Fibroblast of skin of back (primary cell): ENCODE results near the gene JPH3.

Source experiments
- DNase-seq: peaks from one replicate; pipeline ENCODE4 v3.0.0-alpha.2; 2013

The JPH3 gene

DNA sequence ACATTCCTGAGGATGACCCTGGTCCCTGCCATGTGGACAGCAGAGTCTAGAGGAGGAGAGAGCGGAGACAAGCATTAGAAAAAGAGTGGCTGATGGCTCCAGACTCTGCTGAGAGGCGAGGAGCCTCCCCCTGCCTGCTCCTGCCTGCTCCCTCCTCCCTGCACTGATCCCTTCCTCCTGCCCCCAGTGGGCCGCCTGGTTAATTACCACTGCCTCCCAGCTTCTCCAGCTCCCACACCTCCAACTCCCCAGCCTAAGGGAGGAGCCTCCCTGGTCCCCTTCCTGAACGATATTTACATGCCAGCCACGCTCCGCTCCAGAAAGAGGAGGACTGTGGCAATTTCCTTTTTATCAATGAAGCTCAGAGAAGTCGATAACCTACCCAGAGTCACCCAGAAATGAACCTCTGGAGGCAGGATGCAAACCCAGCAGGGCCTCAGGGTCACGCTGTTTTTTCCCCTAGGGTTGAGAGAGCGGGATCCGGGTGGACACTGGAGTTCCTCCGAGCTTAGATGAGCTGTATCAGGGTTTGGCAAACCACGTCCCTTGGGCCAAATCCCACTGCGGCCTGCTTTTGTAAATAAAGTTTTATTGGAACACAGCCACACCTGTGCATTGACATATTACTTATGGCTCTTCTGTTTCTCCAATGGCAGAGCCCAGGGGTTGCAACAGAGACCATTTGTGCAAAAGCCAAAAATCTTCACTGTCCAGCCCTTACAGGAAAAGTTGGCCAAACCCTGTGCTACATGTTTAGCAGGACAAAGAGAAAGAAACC is 27.1 kb upstream of the JPH3 start:
- no peak for DNase-seq

DNA sequence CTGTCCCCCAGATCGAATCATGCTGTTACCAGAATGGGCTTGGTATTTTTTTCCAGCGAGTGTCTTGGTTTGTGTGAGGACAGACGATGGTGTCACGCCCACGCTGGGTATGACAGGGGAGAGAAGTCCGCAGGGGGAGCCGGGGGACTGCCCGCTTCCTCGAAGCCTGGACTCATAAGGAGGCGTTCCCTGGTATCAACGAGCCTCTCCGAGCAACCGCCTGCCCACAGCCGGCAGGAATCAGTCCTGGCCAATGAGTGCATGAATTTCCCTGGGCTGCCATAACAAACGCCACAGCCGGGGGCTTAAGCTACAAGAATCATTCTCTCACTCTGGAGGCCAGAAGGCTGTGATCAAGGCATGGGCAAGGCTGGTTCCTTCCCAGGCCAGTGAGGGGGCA is 26.1 kb upstream of the JPH3 start:
- DNase-seq, result no peak

DNA sequence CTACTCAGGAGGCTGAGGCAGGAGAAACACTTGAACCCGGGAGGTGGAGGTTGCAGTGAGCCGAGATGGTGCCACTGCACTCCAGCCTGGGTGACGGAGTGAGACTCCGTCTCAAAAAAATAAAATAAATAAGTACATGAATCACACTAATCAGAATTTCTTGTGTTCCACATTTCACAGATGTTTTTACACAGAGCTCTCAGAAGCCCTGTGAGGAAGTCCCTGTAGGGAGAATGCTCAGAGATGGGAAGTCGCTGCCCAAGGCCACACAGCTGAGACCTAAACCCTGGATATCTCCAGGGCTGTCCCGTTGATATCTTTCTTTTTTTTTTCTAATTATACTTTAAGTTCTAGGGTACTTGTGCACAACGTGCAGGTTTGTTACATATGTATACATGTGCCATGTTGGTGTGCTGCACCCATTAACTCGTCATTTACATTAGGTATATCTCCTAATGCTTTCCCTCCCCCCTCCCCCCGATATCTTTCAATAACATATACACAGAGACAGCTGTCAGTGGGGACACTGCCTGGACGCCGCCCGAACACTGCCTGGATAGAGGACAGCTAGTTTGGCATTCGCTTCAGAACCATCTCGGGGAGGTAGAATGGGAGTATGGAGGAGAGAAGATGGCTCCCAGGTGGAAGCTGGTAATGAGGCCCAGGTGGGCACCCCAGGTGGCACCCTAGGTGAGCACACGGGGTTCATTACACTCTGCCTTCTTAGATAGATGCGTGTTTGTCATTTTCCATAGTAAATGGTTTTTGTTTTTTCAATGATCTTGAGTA is 24.0 kb upstream of the JPH3 start:
- DNase-seq, result peak; percentile 61

DNA sequence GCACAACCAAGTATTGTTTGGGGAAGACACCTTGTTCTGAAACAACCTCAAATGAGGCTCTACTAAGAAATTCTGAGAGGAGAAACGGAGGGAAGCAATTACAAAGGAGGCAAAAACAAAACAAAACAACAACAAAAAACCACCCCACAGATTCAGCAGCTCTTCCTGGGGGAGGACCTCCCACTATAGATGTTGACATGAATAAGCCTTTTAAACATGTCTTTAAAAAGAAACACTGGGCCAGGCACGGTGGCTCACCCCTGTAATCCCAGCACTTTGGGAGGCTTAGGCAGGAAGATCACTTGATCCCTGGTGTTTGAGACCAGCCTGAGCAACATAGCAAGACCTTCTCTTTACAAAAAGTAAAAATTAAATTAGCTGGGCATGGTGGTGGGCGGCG is 22.6 kb upstream of the JPH3 start:
- no peak for DNase-seq

DNA sequence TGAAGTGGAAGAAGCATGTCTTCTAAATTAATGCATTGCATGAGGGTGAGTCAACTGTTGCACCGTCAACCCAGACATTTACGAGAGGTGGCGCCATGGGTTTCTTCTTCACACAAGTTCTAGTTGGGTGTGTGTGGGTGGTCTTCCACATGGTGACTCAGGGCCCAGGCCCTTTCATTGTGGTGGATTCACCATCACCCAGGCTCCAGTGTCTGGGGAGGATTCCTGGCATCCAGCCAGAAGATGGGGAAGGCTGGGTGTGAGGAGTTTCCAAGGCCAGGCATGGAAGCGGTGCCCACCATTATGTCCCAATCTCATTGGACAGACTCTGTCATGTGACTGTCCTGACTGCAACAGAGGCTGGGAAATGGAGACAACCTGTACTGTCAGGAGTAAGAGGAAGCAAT is 21.4 kb upstream of the JPH3 start:
- DNase-seq, result peak; percentile 86

DNA sequence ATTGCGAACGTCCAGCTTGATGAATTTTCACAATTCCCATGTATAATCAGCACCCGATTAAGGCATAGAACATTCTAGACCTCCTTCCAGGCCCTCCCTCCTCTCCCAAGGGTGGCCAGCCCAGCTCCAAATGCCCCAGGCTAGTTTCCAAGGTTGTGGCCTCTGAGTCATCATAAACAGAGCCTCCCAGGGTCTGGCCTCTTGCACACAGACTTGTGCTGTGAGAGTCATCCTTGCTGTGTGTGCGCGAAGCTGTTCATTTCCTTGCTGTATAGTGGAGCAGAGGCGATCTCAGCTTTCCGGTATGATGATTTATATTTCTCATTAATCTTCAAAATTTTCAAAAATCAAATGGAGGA is 20.5 kb upstream of the JPH3 start:
- peak; percentile 97 for DNase-seq

DNA sequence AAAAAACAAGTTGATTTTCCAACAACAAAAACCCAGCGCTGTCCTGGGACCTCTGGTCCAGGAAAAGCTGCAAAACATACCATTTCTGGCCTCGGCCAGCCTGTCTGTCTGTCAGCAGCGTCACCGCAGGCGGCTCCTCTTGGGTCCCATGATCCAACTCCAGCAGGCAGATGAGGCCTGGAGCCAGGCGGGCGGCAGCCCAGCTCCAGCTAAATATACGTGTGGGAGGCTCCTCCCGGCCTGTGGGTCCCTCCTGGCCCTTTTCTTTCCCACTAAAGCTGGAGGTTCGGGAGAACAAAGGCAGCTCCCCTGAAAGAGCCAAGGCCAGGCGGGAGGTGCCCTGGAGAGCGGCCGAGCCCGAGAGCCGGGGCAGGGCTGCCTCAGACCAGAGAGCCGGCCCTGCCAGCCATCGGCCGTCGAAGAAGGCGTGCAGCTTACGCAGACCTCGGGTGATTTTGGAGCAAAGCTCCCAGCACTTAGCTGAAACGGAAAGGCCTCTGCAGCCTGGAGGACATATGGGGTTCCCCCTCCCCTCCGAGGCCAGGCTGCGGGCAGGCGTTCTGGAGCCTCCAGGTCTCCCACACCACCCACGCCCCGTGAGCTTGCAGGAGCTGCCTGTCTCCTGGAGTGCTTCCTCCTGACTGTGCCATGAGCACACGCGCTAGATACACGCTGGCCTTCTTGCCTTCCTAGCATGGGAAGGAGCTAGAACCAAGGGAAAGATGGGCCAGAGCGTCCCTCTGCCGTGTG is 19.9 kb upstream of the JPH3 start:
- peak; percentile 78 for DNase-seq

DNA sequence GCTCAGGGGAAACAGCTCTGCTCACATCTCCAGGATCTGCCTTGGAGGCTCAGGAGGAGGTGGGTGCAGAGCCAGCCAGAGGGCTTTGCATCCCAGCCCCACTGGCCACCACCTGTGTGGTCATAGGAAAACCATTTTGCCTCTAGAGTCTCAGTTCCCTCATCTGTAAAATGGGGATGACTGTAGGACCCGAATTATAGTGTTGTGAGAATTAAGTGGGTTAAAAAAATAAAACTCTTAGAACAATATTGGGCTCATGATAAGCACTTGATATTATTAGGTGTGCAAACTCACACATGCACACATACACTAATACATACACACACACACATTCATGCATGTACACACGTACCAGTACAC is 19.4 kb upstream of the JPH3 start:
- no peak for DNase-seq

DNA sequence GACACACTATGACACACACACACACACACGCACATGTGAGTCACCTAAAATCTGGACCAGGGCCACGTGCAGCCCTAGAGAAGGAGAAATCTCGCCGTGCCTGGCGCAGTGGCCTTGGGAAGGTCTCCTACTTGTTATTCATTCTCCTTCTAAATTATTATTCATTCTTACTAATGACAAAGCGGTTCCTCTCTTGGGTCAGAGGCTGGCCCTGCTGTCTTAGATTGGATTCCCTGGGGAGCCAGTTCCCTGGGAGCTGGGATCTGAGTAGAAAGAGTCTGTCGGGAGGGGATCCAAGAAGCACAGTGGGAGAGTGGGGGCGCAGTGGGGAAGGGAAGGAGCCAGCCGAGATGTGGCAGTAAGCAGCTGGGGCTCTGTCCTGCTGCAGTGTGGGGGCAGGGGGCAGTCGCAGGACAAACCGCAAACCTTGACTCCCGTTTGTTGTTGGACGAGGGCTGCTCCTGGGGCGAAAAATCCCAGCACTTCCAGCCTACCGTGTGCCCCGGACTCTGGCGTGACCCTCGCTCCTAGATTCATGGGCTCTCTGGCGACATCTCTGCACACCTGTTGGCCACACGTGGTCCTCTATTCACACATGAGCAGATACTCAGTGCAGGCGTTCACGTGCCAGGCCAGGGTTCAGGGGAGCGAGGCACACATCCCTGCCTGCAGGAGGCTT is 18.7 kb upstream of the JPH3 start:
- peak; percentile 78 for DNase-seq

DNA sequence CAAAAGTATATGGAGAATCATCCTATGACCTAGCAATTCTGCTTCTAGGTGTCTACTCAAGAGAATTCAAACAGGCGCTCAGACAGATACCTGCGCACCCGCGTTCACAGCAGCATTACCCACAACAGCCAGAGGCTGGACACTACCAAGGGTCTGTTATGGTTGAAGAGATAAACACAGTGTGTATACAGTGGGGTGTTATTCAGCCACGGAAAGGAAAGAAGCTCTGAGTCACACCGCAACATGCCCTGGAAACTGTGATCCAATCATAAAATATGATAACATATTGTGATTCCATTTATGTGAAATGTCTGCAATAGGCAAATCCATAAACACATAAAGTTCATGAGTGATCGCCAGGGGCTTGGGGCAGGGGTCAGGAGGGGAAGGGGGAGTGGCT is 18.0 kb upstream of the JPH3 start:
- DNase-seq, result peak; percentile 46

DNA sequence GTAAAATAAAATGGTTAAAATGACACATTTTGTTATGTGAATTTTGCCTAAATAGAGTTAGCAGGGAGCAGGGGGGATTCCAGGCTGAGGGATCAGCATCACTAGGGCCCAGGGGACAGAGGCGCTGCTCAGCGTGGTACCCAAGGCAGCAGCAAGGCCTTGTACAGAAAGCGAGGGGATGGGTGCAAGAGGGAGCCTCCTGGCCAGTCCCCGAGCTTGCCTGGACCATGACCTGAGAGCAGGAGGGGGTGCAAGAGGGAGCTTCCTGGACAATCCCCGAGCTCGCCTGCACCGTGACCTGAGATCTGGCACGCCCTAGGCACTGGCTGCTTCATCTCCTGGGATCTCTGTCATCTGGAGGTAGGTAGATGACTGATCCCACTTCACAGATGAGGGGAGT is 17.3 kb upstream of the JPH3 start:
- DNase-seq, result no peak

DNA sequence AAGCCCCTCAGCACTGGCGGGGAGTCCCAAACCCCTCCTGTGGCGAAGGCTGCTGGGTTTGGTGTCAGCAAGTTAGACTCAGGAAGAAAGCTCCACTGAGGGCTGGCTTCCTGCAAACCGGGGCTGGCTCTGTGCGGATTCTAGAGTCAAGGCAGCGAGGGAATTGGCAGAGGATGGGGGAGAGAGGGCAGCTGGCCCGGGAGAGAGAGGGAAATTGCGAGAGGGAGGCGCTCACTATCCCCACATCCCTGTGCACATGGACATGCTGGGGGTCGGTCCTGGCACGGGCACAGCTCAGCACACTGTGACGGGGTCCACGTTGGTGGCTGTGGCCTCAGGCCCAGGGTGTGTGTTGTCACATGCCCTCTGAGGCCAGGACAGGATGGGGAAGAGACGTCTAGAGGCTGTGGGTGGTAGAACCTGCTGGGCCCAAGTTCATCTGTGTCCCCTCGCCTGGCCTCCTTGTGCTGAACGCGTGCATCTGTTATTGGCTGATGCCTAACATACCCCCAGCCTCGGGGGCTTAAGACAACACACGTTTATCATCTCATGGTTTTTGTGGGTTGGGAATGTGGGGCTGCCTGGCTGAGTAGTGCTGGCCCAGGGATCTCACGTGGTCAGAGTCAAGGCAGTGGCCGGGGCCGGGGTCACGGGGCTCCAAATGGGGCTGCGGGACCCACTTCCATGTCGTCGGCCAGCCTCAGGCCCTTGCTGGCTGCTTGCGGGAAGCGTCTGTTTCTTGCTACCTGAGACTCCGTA is 16.7 kb upstream of the JPH3 start:
- no peak for DNase-seq

DNA sequence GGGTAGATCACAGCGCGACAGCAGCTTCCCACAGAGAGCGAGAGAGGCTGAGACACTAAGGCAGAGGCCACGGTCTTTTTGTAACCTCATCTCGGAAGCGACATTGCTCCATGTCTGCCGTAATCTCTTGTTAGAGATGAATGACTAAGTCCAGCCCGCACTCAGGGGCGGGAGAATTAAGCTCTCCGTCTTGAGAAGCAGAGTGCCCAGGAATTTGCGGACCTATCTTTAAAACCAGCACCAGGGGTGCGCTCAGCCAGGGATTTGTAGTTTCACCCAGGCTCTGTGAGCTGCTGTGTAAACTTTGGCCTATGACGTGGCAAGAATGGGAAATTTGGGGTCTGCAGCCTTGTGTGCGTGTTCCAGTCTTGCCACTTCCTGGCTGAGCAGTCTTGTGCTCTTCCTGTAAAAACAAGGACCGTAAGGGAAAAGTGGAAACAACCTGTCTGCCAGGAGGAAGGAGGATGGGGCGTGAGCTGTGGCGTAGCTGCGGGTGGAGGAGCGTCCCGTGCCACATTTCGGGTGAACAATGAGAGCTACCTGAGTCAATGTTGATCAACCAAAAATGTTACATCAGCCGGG is 16.0 kb upstream of the JPH3 start:
- DNase-seq, result no peak

DNA sequence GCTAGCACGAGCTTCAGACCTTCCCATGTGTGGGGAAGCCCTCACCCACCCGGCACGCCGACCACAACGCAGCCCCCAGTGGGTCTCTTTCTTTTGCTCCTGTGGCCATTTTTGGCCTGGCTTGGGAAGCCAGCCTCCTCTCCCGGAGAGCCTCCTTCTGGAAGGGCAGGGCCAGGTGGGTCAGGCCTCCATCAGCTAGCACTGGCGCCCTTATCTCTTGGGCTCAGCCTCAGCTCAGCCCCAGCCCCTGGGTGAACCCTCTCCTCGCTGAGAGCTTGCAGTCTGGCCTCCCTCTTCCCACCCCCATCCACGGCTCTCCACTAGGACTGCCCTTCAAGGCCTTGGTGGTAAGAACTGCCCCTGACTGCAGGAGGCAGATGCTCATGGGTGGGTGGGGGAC is 14.7 kb upstream of the JPH3 start:
- no peak for DNase-seq

DNA sequence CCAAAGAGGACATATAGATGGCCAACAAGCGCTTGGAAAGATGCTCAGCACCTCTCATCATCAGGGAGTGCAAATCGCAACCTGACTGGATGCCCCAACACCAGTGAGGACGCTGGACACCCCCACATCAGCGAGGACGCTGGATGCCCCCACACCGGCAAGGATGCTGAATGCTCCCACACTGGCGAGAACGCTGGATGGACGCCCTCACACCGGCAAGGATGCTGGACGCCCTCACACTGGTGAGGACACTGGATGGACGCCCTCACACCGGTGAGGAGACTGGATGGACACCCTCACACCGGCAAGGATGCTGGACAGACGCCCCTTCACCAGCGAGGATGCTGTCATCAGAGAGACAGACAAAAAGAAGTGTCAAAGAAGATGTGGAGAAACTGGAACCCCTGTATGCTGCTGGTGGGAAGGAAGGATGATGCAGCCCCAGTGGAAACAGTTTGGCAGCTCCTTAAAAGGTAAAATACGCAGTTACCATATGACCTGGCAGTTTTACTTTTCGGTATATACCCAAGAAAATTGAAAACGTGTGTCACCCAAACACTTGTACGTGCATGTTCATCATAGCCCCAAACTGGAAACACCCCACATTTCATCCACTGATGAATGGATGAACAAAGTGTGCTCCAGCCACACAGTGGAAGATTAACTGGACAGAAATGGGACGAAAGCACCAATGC is 10.1 kb upstream of the JPH3 start:
- DNase-seq, result no peak

DNA sequence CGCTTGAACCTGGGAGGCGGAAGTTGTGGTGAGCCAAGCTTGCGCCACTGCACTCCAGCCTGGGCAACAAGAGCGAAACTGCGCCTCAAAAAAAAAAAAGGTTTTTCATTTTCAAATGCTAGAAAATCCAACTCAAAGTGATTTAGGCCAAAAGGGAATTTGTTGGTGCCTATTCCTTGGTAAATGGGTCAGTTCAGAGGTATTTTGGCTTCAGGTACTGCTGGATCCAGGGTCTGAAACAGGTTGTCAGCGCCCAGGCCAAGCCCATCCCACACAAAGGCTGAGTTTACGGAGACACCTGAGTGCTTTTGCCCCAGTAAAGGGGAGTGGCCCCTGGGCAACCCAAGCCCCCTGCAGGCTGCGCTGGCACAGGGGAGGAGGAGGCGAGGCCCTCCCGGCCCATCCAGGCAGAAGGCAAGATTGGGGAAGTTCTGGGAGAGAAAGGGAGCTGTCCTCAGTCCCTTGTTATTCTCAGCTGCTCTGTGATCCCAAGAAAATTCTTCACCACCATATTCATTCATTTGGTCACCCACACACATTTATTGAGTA is 8.5 kb upstream of the JPH3 start:
- DNase-seq, result no peak

DNA sequence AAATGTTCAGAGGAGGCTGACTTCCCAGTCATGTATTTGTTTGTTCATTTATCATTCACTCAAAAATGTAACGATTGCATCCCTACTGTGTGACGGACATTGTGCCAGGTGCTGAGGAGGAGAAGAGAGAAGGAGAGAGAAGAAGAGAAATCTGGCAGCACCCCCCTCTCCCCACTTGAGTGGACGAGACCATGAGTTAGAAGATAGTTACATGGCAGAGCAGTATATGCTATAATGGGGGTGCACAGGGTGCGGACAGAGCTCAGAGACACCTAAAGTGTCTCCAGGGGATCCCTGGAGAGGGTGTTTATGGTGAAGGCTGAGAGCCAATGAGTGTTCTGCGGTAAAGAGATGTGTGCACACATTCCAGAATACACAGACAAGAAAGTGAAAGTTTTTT is 6.6 kb upstream of the JPH3 start:
- no peak for DNase-seq

DNA sequence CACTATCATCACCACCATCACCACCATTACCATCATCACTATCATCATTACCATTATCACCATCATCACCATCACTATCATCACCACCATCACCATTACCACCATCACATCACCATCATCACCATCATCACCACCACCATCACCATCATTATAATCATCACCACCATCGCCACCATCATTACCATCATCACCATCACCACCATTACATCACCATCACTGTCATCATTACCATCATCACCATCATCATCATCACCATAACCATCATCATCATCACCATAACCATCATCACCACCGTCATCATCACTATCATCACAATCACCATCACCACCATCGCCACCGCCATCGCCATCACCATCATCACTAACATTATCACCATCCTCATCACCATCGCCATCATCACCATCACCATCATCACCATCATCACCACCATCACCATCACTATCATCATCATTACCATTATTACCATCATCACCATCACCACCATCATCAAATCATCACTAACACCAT is 4.9 kb upstream of the JPH3 start:
- no peak for DNase-seq

DNA sequence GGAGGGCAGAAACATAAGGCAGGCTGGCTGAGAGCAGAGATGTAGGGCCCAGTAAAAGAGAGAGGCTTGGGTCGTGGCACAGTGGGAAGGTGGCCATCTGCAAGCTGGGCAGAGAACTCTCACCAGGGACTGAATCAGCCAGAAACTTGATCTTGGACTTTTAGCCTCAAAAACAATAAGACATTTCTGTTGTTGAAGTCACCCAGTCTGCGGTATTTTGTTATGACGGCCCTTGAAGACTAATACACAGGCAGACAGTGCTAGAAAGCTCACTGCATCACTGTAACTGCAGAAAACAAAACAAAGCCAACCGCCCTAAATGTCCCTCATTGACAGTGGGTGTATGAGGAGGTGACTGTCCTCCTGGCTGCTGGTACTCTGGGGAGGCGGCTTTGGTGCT is 3.9 kb upstream of the JPH3 start:
- no peak for DNase-seq

DNA sequence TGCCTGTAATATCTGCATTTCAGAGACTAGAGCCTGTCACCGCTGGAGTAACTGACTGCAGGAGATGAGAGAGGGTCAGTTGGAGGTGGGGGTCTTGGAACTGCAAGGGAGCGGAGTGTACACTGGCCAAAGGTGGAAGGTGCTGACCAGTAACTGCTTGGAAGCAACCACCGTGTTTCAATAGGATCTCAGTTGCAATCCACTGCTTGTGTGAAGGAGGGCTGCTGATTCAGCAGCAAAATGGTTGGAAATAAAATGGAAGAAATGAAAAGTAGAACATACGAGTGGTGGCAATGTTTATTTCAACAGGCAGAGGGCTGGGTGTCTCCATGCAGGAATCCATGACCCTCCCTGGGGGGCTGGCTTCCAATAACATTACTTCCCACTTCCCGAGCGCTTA is 2.1 kb upstream of the JPH3 start:
- DNase-seq, result no peak
